SK-N-SH (cell line): Measurements from ENCODE around the gene MGAT4B.

Source experiments
- YY1 ChIP-seq: IDR thresholded peaks from 2 replicates; pipeline ENCODE4 v1.4.0; 2012; ENCODE audit warnings: low read depth, mild to moderate bottlenecking
- TF ChIP-seq, protein P1 (sequence below): fragments of 200-600 bp; sonication (generic); IDR thresholded peaks from 2 replicates; pipeline ENCODE4 v1.6.1; 2017; ENCODE audit warnings: antibody characterized with exemption, mild to moderate bottlenecking, moderate library complexity

DNA sequence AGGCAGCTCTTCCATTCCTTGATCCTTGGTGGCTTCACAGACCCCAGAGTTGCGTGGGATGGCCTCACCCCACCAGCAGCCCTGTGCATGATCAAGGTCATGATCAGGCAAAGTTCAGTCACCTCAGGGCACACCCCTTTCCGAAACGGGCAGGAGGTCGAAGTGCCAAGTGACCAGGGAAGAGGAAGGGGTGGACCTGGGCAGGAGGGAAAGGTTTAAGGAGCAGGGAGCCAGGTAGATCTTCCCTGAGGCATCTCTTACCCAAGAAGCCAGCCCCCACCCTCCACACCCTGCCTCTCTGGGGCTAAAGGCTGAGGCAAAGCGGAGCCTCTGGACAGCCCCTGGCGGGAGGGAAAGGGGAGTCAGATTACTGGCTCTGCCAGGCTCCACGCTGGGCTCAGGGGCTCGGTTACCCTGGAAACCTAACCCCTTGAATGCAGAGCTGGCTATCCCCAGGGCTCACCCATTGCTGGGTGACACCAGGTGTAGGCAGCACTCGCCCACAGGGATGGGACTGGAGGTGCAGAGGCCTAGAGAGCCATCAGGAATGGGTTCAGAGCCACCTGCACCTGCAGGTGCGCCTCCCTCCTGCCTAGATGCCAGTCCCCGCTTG, 3.6 kb downstream of the MGAT4B start:
- TF ChIP-seq, protein P1, sequence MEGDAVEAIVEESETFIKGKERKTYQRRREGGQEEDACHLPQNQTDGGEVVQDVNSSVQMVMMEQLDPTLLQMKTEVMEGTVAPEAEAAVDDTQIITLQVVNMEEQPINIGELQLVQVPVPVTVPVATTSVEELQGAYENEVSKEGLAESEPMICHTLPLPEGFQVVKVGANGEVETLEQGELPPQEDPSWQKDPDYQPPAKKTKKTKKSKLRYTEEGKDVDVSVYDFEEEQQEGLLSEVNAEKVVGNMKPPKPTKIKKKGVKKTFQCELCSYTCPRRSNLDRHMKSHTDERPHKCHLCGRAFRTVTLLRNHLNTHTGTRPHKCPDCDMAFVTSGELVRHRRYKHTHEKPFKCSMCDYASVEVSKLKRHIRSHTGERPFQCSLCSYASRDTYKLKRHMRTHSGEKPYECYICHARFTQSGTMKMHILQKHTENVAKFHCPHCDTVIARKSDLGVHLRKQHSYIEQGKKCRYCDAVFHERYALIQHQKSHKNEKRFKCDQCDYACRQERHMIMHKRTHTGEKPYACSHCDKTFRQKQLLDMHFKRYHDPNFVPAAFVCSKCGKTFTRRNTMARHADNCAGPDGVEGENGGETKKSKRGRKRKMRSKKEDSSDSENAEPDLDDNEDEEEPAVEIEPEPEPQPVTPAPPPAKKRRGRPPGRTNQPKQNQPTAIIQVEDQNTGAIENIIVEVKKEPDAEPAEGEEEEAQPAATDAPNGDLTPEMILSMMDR: no peak
- no peak for TF ChIP-seq YY1
